Measurements from ENCODE around the gene PARD6G.

PARD6G gene

DNA sequence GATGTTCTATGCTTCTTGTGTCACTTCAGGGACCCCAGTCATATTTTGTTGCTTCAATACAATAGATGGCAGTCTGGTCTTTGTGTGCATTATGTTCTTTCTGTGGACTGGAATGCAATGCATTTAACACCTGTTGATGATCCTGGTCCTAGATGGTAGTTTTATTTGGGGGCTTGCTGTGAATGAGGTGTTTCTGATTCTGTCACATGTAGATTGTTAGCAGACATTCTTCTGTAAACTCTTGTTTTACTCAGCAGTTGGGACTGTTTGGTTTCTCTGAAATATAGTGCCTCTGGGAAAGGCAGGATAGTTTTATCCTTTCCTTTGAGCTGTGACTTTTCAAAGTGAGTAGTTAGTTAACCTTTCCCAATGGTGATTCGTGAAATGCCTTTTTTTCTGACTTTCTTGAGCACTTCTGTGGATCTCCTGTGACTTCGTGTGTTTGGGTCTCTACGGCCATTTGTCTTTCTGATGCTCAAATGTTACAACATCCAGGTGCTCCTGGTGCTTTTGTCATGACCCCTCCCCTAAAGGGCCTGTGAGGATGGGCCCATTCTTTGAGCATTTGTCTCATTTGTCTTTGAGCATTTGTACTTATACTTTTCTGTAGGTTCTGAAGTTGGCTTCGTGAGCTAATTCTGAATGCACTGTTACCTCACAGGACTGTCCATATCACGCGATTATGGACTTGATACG, 117.5 kb downstream of the PARD6G start:
- in situ Hi-C loops (cut with HindIII; ENCODE audit: low sequenced_read_pairs) = no loop called here
- DNase-seq (ENCODE audit: low read depth, low spot score) = no peak
- TF ChIP-seq, protein P1, sequence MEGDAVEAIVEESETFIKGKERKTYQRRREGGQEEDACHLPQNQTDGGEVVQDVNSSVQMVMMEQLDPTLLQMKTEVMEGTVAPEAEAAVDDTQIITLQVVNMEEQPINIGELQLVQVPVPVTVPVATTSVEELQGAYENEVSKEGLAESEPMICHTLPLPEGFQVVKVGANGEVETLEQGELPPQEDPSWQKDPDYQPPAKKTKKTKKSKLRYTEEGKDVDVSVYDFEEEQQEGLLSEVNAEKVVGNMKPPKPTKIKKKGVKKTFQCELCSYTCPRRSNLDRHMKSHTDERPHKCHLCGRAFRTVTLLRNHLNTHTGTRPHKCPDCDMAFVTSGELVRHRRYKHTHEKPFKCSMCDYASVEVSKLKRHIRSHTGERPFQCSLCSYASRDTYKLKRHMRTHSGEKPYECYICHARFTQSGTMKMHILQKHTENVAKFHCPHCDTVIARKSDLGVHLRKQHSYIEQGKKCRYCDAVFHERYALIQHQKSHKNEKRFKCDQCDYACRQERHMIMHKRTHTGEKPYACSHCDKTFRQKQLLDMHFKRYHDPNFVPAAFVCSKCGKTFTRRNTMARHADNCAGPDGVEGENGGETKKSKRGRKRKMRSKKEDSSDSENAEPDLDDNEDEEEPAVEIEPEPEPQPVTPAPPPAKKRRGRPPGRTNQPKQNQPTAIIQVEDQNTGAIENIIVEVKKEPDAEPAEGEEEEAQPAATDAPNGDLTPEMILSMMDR (IDR thresholded peaks at IDR 0.05; ENCODE audit: low read depth, low read length) = no peak
- no peak overlapping the region for H3K4me3 ChIP-seq (ENCODE audit: low read depth, low read length)

DNA sequence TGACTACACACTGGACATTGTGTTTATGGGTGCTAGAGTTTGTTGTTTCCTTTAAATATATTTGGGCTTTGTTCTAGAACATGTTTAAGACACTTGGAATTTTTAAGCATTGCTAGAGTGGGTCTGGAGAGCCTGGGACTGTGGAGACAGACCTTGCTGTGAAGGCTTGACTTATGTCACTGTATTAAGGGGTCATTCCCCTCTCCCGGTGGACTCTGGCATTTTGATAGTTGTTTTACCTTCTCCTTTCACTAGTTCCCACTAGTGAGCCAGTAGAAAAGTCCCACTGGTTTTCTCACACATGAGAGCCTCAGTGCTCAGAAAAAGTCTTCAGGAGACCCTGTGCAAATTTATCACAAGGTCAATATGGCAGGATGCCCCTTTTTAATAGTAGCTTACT, 119.7 kb downstream of the PARD6G start:
- TF ChIP-seq, protein P1 (IDR thresholded peaks at IDR 0.05; ENCODE audit: low read depth, low read length) = no peak
- H3K4me3 ChIP-seq (ENCODE audit: low read depth, low read length) = no peak overlapping the region
- in situ Hi-C loops (cut with HindIII; ENCODE audit: low sequenced_read_pairs) = no loop called here

DNA sequence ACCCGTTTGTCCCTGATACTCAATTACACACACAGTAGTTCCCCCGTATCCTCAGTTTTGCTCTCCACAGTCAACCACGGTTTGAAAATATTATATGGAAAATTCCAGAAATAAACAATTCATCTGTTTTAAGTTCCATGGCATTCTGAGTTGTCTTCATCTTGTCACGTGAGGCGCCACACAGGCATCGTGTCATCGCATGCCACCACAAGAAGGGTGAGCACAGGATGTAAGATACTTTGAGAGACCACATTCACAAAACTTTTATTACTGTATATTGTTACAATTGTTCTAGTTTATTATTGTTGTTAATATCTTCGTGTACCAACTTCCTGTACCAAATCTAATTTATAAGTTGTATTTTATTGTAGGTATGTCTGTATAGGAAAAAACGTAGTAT, 120.5 kb downstream of the PARD6G start:
- in situ Hi-C loops (cut with HindIII; ENCODE audit: low sequenced_read_pairs) = no loop called here
- TF ChIP-seq, protein P1 (IDR thresholded peaks at IDR 0.05; ENCODE audit: low read depth, low read length) = no peak
- H3K4me3 ChIP-seq (ENCODE audit: low read depth, low read length) = no peak overlapping the region
- DNase-seq (ENCODE audit: low read depth, low spot score) = no peak

More for the DNA sequence above, 119.7 kb downstream of the PARD6G start:
- DNase-seq (ENCODE audit: low read depth, low spot score) = no peak

DNA sequence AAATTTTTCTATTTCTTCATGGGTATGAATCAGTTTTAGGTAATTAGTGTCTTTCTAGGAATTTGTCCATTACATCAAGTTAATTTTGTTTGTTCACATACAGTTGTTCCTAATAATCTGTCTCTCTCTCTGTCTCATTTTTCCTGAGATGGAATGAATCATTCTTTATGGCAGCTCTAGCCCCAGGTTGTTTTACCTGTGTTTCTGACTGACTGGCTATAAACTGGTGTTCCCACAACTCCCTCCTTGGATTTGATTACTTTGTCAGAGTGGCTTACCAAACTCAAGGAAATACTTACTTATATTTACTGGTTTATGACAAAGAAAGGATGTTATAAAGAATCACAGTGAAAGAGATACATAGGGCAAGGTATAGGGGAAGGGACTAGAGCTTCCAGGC, 123.2 kb downstream of the PARD6G start:
- in situ Hi-C loops (cut with HindIII; ENCODE audit: low sequenced_read_pairs) = no loop called here
- no peak overlapping the region for H3K4me3 ChIP-seq (ENCODE audit: low read depth, low read length)
- TF ChIP-seq, protein P1 (IDR thresholded peaks at IDR 0.05; ENCODE audit: low read depth, low read length) = no peak
- DNase-seq (ENCODE audit: low read depth, low spot score) = no peak

DNA sequence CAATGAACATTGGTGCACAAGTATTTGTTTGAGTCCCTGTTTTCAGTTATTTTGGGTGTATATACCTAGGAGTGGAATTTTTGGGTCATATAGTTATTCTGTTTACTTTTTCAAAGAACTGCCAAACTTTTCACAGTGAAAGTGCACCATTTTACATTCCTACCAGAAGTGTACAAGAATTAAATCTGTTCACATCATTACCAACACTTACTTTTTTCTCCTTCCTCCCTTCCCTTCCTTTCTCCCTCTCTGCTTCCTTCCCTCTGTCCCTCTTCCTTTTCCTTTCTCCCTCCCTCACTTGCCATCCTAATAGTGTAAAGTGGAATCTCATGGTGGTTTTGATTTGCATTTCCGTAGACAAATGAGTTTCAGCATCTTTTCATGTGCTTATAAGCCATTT, 126.4 kb downstream of the PARD6G start:
- TF ChIP-seq, protein P1 (IDR thresholded peaks at IDR 0.05; ENCODE audit: low read depth, low read length) = no peak
- in situ Hi-C loops (cut with HindIII; ENCODE audit: low sequenced_read_pairs) = no loop called here
- no peak overlapping the region for H3K4me3 ChIP-seq (ENCODE audit: low read depth, low read length)
- no peak for DNase-seq (ENCODE audit: low read depth, low spot score)

DNA sequence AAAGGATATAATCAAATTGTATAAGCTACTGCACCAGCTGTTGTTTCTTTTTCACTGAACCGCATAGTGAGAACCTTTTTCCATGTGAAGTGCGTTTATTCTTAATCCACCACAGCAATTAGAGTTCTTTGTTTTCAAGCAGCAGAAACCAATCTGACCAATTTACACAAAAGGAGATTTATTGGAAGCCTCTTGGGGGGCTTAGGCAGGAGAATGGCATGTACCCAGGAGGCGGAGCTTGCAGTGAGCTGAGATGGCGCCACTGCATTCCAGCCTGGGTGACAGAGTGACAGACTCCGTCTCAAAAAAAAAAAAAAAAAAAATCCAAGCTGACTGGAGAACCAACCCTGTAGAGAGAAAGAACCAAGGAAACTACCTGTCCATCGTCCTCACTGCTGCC, 128.2 kb downstream of the PARD6G start:
- TF ChIP-seq, protein P1 (IDR thresholded peaks at IDR 0.05; ENCODE audit: low read depth, low read length) = no peak
- DNase-seq (ENCODE audit: low read depth, low spot score) = no peak
- in situ Hi-C loops (cut with HindIII; ENCODE audit: low sequenced_read_pairs) = no loop called here
- H3K4me3 ChIP-seq (ENCODE audit: low read depth, low read length) = no peak overlapping the region
